Endometrial microvascular endothelial cells (primary cell): ENCODE measurements around the gene FABP7. TPM values are rescaled to one million over a fixed set of nuclear protein-coding genes. Genes with fewer than 3 reads are reported as not detected.

Experiments
- in situ Hi-C: cut with HindIII; loops from 2 replicates; pipeline ENCODE4 v1.10.0; 2017; ENCODE audit warnings: low sequenced_read_pairs, low pct_unique_long_range_greater_than_20kb; ENCODE audit errors: inconsistent ontology term
- total RNA-seq: library from RNA; depleted of rRNA; stranded (reverse); fragments of >200 nt; gene quantifications from one replicate; pipeline ENCODE4 v1.2.3, GENCODE V29; 2015; ENCODE audit errors: inconsistent ontology term

FABP7 gene
- total RNA-seq, 1 donor from 2014 or later: not detected

DNA sequence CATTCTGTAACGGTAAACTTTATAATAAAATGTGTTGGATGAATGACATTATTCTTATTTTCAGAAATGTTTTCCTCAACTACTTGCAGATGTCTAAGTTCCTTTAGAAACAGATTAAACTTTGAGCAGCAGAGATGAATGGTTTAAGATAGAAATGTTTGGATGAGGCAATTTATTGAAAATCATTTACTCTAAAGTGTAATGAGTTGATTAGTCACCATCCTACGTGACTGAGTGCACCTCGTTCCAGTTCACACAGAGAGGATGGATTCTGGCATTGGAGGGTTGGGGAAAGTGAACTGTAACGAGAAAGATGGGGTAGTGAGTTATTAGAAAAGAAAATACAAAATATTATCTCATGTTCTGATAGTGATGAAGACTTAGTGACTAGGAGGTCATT is 38.2 kb downstream of the FABP7 start:
- in situ Hi-C loops: no loop called here

DNA sequence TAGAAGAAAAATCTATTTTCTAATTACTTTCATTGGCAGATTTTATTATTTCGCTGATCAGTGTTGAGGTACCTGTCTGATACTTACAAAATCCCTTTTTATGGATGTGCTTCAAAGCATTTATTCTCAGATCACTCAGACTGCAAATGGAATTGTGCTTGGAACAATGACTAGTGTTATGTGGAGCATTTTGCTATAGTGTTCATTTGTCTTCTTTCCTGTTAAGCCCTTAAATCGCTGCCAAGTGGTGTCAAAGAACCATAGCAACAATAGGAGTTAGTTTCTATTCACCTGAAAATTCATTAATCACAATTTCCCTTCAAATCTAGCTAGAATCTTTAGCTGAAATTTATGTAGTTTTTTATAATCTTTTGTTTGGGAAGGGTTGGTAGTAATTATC is 39.4 kb downstream of the FABP7 start:
- in situ Hi-C loops: no loop called here

DNA sequence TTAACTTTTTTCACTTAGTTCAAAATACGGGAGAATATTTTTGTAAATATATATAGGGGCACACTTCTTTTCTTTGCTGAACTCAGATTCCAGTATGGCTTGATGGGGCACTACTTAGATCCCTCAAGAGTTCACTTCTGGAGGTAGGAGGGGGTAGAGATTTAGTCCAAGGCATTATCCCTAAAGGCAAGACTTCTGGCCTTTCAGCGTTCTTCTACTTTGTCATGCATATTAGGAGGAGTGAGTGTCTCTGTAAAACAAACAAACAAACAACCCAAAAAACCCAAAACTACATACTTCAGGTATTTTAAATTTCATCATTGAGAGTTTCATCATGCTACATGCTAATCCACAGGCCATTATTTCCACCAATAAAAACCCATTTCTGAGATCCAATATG is 41.6 kb downstream of the FABP7 start:
- in situ Hi-C loops: no loop called here

DNA sequence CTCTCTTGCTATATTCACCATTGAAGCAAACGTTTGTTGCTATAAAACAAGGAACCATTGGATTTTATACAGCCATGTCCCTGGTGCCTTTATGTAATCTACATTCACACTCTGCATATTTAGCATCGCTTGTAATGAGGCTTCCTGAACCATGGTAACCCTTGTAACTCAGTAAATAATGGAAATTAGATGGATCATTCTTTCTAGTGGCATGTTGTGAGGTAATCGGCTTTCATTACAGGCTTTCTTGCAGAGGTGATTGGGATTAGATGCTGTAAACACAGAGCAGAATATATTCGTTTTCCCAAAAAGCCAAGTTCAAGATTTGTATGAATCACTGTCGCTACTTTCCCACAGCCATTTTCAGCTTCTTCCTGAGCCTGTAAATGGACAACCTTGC is 45.6 kb downstream of the FABP7 start:
- in situ Hi-C loops: no loop called here

DNA sequence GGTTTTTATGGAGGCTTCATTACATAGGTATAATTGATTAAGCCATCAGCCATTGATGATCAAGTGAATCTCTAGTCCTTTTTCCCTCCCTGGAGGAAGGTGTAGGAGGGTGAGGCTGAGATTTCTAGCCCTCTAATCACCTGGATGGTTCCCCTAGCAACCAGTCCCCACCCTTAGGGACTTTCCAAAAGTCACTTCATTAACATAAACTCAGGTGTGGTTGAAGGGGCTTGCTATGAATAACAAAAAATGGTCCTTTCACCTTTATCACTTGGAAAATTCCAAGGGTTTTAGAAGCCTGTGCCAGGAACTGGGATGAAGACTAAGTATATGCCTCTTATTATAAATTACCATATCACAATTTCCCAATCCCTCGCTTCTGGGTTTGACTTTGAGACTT is 49.9 kb downstream of the FABP7 start:
- in situ Hi-C loops: no loop called here

DNA sequence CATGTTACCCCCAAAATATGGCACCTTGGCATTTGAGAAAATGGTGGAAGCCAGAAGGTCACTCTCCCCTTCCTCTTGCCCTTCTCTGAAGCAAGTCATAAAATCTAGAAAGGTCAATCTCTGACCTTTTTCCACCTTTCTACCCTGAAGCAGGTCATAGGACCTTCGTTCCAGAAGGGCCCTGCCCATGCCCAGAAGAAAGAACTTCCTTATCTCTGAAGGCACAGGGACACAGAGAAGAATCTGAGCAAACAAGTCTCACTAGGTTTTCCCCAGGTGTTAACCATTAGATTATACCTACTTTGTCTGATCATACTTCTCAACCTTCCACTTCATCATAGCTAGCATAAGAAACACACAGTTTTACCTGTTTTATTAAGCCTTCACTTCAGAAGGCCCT is 52.0 kb downstream of the FABP7 start:
- in situ Hi-C loops: no loop called here

DNA sequence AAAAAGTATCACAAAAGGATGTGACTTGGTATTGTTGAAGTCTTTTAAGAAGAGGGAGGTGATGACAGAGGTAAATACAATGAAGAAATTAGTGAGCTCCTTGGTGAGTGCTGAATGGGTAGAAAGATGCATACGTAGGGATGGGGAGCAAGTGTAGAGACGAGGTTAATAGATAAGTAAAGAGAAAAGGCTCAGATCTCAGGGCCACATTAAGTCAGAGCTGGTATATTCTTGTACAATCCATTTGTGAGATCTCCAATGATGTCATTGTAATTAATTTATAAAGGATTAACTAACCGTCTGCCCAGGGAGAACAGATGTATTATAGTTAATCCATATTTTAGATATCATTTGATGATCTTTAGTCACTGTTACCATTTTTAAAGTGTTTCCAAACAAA is 52.9 kb downstream of the FABP7 start:
- in situ Hi-C loops: no loop called here

DNA sequence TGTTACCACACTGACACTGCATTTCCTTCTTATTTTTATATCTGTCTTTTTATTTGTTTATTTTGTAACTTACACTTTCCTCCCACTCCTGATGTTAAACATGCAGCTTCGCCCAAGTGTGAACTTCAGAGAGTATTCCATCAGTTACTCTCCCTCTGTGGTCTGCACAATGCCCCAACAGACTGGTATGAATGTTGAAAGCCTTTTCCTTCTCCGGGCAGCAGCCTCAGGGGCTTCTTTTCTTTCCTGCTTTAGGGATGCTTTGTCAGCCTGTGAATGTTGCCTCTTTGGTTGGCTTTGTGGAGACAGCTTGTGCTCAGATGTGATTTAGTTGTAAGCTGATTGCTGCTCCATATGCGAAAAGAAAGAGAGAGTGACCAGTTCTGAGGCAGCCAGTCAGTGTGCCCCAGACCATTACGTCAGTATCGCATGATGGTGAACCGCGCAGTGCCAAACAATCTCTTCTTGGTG is 53.5 kb downstream of the FABP7 start:
- in situ Hi-C loops: no loop called here

Other genes starting within 250 kb of the FABP7 start
- gene PKIB, start 169.3 kb upstream of the FABP7 start, total RNA-seq: not detected
- 1.6 TPM for gene SMPDL3A, start 9.5 kb downstream of the FABP7 start, total RNA-seq
- not detected for gene CLVS2, start 216.5 kb downstream of the FABP7 start, total RNA-seq